ENCODE measurements around the gene WDR72. TPM values are rescaled to one million over a fixed set of nuclear protein-coding genes. Genes with fewer than 3 reads are reported as not detected.
"Not testable (repeated sequence)": the region's sequence is repeated elsewhere in the genome, so short reads cannot be mapped to it uniquely, and the experiment has no call there.

Gene WDR72
- total RNA-seq, 2 experiments from 2014 or later = not detected

DNA sequence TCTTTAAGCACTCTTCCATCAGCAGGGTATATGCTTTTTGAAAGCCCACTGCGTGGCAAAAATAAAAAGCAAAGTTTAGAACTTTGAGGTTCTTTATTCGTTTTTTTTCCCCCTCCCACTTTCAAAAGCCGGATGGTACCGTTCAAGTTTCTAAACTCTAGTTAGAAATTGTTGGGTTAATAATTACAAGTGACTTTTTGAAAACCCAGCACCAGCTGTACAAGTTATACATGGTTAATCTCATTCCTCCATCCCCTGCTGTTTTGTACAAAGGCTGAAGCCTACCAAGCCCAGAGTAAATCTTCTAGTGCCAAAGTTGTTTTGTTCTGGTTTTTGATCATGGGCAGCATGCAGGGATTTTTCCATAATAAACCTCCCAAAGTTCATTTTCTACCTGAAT lies 48.6 kb downstream of the WDR72 start:
- ChIA-PET CTCF (no interaction called here), POLR2A (no interaction called here)

- ChIA-PET CTCF (no interaction called here), POLR2A (no interaction called here)
Measured at GRCh38 chr15:53709821-53710220, 49.6 kb downstream of the WDR72 start.

GRCh38 chr15:53695365-53695764 lies 64.1 kb downstream of the WDR72 start:
- CTCF ChIA-PET = no interaction called here
- POLR2A ChIA-PET = no interaction called here

DNA sequence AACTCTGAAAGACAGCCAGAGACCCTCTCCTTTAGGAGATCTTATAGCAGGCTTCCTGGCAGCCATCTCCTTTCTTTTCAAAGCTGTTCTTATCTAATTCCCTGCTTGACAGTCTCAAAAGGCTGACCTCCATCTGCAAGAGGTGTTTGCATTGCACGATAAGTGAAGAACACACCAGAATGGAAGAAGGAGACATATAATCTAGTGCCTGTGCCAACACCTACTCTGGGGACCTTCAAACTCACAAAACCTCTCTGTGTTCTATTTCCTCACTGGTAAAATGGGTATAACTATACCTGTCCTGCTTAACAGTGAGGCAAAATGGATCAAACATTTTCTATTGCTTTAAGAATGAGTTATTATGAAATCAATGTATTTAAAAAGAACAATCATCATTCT lies 65.0 kb downstream of the WDR72 start:
- CTCF ChIA-PET = no interaction called here
- POLR2A ChIA-PET = no interaction called here

- POLR2A ChIA-PET = no interaction called here
- CTCF ChIA-PET = no interaction called here
Measured at GRCh38 chr15:53693729-53694475, 65.6 kb downstream of the WDR72 start.

GRCh38 chr15:53684162-53684561 lies 75.3 kb downstream of the WDR72 start:
- CTCF ChIA-PET, POLR2A ChIA-PET: not testable (repeated sequence)

DNA sequence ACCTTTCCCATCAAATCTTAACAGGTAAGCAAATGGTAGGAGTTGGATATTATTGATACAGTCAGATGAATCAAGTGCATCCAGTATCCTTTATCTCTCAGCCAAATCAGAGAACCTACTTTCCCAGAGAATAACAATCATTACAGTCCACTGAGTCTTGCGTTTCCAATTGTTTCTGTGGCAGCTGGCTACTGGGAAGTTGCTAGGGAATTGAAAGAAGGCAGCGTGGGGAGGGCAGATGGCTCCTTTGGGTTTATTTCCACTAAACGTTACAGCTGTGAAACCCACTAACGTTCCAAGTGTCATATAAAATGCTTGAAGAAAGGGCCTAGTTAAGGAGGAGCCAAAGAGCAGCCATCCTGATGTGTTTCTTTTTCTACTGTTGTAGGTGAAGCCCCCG lies 78.4 kb downstream of the WDR72 start:
- POLR2A ChIA-PET = no interaction called here

DNA sequence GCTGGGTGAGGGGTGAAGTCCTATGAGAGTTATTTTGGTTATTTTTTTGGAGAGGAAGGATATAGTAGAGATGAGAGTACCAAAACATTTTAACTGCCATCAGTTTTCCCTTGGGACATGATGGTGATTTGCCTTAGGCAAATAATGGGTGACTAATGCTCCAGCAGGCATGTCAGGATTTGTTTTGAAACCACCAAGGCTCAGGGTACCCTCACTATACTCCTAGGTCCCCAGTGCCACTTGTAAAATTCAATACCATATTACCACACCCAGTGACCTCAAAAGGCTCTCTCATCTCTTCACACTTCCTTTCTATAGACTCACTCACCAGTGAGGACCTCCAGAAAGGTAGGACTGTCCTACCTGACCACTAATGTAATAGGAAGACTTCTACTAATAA lies 83.6 kb downstream of the WDR72 start:
- ChIA-PET POLR2A (no interaction called here), CTCF (no interaction called here)

More for the DNA sequence above, 78.4 kb downstream of the WDR72 start:
- CTCF ChIA-PET = no interaction called here

GRCh38 chr15:53671545-53671944 lies 87.9 kb downstream of the WDR72 start:
- ChIA-PET CTCF (no interaction called here), POLR2A (no interaction called here)

- ChIA-PET CTCF (no interaction called here), POLR2A (no interaction called here)
Measured at GRCh38 chr15:53670701-53671100, 88.8 kb downstream of the WDR72 start.

- CTCF ChIA-PET = no interaction called here
Measured at GRCh38 chr15:53665930-53666329, 93.5 kb downstream of the WDR72 start.

DNA sequence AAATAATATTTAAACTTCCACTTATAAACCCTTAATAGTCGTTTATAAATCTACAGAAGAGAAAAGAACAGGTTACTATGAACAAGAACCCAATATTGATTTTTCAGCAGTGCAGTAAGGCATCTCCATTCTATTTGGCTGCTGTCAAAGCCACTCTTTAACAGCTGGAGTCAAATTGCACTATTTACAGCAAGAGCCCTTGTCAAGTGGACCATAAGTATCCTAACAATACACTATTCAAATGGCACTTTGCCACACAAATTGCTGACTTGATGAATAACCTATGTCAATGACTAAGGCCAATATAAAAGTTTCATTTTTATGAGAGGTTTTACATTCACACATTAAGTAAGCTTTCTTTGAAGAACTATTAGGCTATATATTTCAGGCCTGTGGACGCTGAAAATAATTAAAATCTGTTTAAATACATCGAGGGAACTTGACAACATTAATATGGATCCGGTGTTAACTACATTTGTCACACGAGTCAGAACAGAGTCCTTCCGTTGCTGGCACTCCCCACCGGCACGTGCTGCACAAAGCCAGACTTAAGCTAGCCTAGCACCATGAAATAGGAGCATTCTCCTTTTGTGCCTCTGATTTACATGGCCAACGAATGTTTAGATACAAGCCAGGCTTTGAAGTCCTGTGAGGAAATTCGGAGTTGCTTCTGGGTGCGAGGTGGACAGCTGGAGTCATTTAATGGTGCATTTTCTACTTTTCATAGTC lies 100.5 kb downstream of the WDR72 start:
- CTCF ChIA-PET = no interaction called here
- POLR2A ChIA-PET = no interaction called here

More at GRCh38 chr15:53665930-53666329, 93.5 kb downstream of the WDR72 start:
- POLR2A ChIA-PET = no interaction called here

- ChIA-PET POLR2A (no interaction called here), CTCF (no interaction called here)
Measured at GRCh38 chr15:53658255-53658654, 101.2 kb downstream of the WDR72 start.

DNA sequence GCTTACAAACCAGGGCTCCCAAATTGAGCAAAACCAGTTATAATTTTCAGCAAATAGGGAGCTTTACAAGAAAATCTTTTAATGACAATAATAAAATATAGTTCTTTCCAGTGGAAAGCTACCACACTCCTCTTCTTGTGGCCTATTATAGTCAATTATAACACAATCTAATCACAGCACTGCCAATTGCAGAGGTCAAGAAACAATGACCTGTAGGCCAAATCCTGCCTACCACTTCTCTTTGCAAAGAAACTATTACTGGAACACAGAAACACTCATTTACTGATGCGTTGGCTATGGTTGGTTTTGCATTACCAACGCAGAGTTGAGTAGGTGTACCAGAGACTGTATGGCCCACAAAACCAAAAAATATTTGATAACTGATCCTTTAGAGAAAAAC lies 110.5 kb downstream of the WDR72 start:
- ChIA-PET CTCF (no interaction called here), POLR2A (no interaction called here)

DNA sequence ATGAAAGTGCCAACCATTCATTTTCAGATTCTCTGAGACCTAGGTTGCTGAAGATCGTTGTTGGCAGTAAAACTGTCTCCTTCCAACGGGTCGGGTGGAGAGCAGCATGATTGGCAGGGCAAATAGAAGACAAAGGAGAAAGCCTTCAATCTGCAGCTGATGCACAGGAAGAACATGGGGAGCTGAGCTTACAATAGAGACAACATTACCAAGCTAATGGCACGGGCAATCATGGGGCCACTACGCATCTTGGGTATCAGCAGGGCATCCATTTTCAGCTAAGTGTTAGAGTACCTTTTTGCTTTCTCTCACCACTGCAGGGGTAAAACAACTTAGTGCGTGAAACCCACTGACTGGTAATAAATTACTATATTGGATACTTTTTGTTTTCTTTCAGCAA lies 114.8 kb downstream of the WDR72 start:
- ChIA-PET CTCF (no interaction called here), POLR2A (no interaction called here)

GRCh38 chr15:53634517-53635106 lies 124.9 kb downstream of the WDR72 start:
- POLR2A ChIA-PET = no interaction called here
- CTCF ChIA-PET = no interaction called here

DNA sequence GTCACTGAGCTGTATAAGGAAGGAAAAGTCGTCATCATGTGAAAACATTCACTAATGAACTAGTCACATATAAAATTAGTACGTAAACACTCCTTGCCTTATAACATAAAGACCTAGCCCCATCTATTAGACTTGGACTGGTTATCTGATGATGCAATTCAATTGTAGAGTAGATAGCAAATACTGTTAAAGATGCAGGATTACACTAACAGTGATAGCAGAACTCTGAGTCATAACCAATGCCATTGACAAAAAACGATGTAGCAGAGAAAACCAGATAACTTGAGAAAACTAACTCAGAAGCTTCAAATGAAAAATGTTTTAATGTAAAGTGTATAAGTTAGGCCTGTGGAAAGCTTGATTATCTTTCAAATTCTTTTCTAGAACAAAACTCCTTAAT lies 132.2 kb downstream of the WDR72 start:
- POLR2A ChIA-PET = no interaction called here
- CTCF ChIA-PET = no interaction called here

- ChIA-PET CTCF (no interaction called here), POLR2A (no interaction called here)
Measured at GRCh38 chr15:53625962-53626845, 133.3 kb downstream of the WDR72 start.

GRCh38 chr15:53625260-53625659 lies 134.2 kb downstream of the WDR72 start:
- POLR2A ChIA-PET = no interaction called here
- CTCF ChIA-PET = no interaction called here

GRCh38 chr15:53618461-53618860 lies 141.0 kb downstream of the WDR72 start:
- ChIA-PET CTCF (interaction anchor here (0.5 kb wide), 1 partner anchor 39 kb away, joined by 3 read pairs; no protein-coding TSS in a partner anchor), POLR2A (no interaction called here)
